ENCODE results near the gene ZNF611.

DNA sequence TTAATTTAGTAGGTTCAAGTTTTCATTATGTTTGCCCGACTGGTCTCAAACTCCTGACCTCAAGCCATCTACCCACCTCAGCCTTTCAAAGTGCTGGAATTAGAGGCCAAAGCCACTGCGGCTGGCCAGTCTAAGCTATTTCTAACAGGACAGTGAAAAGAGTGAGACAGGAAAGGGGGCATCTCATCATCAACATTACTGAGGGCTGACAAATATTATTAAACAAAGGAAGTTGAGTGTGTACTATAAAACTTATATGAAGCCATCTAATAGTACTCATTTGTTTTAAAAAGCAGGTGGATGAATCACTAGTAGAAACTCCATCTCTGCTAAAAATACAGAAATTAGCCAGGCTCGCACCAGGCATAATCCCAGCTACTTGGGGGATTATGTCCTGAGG, 24.3 kb downstream of the ZNF611 start:
- no peak for TF ChIP-seq TCF7L2 (IDR thresholded peaks at IDR 0.05; ENCODE audit: low read depth, low read length)
- TF ChIP-seq, protein P1, sequence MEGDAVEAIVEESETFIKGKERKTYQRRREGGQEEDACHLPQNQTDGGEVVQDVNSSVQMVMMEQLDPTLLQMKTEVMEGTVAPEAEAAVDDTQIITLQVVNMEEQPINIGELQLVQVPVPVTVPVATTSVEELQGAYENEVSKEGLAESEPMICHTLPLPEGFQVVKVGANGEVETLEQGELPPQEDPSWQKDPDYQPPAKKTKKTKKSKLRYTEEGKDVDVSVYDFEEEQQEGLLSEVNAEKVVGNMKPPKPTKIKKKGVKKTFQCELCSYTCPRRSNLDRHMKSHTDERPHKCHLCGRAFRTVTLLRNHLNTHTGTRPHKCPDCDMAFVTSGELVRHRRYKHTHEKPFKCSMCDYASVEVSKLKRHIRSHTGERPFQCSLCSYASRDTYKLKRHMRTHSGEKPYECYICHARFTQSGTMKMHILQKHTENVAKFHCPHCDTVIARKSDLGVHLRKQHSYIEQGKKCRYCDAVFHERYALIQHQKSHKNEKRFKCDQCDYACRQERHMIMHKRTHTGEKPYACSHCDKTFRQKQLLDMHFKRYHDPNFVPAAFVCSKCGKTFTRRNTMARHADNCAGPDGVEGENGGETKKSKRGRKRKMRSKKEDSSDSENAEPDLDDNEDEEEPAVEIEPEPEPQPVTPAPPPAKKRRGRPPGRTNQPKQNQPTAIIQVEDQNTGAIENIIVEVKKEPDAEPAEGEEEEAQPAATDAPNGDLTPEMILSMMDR (IDR thresholded peaks at IDR 0.05), result no peak
- TF ChIP-seq, protein P2, sequence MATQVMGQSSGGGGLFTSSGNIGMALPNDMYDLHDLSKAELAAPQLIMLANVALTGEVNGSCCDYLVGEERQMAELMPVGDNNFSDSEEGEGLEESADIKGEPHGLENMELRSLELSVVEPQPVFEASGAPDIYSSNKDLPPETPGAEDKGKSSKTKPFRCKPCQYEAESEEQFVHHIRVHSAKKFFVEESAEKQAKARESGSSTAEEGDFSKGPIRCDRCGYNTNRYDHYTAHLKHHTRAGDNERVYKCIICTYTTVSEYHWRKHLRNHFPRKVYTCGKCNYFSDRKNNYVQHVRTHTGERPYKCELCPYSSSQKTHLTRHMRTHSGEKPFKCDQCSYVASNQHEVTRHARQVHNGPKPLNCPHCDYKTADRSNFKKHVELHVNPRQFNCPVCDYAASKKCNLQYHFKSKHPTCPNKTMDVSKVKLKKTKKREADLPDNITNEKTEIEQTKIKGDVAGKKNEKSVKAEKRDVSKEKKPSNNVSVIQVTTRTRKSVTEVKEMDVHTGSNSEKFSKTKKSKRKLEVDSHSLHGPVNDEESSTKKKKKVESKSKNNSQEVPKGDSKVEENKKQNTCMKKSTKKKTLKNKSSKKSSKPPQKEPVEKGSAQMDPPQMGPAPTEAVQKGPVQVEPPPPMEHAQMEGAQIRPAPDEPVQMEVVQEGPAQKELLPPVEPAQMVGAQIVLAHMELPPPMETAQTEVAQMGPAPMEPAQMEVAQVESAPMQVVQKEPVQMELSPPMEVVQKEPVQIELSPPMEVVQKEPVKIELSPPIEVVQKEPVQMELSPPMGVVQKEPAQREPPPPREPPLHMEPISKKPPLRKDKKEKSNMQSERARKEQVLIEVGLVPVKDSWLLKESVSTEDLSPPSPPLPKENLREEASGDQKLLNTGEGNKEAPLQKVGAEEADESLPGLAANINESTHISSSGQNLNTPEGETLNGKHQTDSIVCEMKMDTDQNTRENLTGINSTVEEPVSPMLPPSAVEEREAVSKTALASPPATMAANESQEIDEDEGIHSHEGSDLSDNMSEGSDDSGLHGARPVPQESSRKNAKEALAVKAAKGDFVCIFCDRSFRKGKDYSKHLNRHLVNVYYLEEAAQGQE (IDR thresholded peaks at IDR 0.05; ENCODE audit: insufficient read depth in 1 of 2, low read depth in 2 of 2, low read length in 1 of 2), result no peak
